Activated naive CD8-positive, alpha-beta T cell (primary cell): ENCODE measurements around the gene PIGU.
"Not testable (repeated sequence)": the region's sequence is repeated elsewhere in the genome, so short reads cannot be mapped to it uniquely, and the experiment has no call there.

ENCODE experiments used
- H3K27ac Mint-ChIP-seq: one replicate; pipeline ENCODE4 v1.8.0; 2021; ENCODE audit warnings: mixed read lengths
- H3K27me3 Mint-ChIP-seq: one replicate; pipeline ENCODE4 v1.8.0; 2021; ENCODE audit warnings: mixed read lengths
- H3K36me3 Mint-ChIP-seq: one replicate; pipeline ENCODE4 v1.8.0; 2021; ENCODE audit warnings: mixed read lengths
- H3K4me1 Mint-ChIP-seq: one replicate; pipeline ENCODE4 v1.8.0; 2021; ENCODE audit warnings: low read depth, mixed read lengths
- H3K4me3 Mint-ChIP-seq: one replicate; pipeline ENCODE4 v1.8.0; 2021; ENCODE audit warnings: mild to moderate bottlenecking, mixed read lengths
- H3K9me3 Mint-ChIP-seq: one replicate; pipeline ENCODE4 v1.8.0; 2021; ENCODE audit warnings: low read depth, mixed read lengths

The PIGU gene, protein sequence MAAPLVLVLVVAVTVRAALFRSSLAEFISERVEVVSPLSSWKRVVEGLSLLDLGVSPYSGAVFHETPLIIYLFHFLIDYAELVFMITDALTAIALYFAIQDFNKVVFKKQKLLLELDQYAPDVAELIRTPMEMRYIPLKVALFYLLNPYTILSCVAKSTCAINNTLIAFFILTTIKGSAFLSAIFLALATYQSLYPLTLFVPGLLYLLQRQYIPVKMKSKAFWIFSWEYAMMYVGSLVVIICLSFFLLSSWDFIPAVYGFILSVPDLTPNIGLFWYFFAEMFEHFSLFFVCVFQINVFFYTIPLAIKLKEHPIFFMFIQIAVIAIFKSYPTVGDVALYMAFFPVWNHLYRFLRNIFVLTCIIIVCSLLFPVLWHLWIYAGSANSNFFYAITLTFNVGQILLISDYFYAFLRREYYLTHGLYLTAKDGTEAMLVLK

DNA sequence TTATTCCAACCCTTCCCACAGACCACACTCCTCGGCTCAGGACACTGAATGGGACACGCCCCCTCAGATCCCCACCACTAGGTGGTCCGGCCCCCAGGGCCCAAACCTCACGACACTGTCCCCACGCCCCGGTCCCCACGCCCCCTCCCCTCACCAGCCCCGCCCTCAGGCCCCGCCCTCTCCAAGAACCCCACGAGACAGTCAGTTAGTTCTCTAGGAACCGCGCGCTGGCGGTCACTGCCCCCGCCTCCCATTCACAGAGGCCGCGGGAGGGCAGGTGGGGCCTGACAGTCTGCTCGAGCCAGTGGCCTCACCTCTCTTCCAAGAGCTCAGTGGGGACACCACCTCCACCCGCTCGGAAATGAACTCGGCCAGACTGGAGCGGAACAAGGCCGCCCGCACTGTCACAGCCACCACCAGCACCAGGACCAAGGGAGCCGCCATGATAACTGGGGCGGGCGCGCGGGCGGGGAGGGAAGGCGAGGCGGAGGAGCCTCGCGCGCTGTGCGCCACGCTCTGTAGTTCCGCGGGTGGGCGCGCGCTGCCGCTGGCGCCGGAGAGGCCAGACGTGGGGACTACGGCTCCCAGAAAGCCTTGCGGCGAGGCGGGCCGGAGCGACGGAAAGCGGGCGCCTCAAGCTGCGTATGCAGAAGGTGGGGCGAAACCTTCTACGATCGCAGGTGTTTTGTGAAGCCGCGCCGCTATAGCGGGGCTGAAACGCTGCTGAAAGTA, at the start of gene PIGU:
Gene PIGU (minus strand): TSS at position 451 of the 732 bp plus-strand sequence. CDS start 7 bp downstream, at position 444.
- peak within 1 kb of the TSS; percentile 97 for H3K4me3 Mint-ChIP-seq
- no peaks in the 10 kb centered on the region for H3K27me3 Mint-ChIP-seq
- peak within 1 kb of the TSS; percentile 97 for H3K27ac Mint-ChIP-seq
- H3K36me3 Mint-ChIP-seq: peaks cover 5% of the 10 kb centered on the region
- no peaks in the 10 kb centered on the region for H3K9me3 Mint-ChIP-seq
- H3K4me1 Mint-ChIP-seq: peaks cover 13% of the 10 kb centered on the region

GRCh38 chr20:34724172-34724571, 47.3 kb upstream of the PIGU start:
- no peaks in the 10 kb centered on the region for H3K27me3 Mint-ChIP-seq
- no peak overlapping the region for H3K4me3 Mint-ChIP-seq
- H3K9me3 Mint-ChIP-seq: no peaks in the 10 kb centered on the region
- peaks cover 13% of the 10 kb centered on the region for H3K36me3 Mint-ChIP-seq
- H3K27ac Mint-ChIP-seq: no peak overlapping the region
- no peaks in the 10 kb centered on the region for H3K4me1 Mint-ChIP-seq

GRCh38 chr20:34722560-34722959, 45.7 kb upstream of the PIGU start:
- not testable (repeated sequence) for H3K4me1 Mint-ChIP-seq, H3K4me3 Mint-ChIP-seq, H3K9me3 Mint-ChIP-seq, H3K27ac Mint-ChIP-seq, H3K27me3 Mint-ChIP-seq
- peaks cover 13% of the 10 kb centered on the region for H3K36me3 Mint-ChIP-seq

GRCh38 chr20:34720266-34720665, 43.4 kb upstream of the PIGU start:
- no peaks in the 10 kb centered on the region for H3K27me3 Mint-ChIP-seq

GRCh38 chr20:34719242-34720017, 42.5 kb upstream of the PIGU start:
- not testable (repeated sequence) for H3K27me3 Mint-ChIP-seq, H3K4me1 Mint-ChIP-seq, H3K27ac Mint-ChIP-seq, H3K9me3 Mint-ChIP-seq, H3K4me3 Mint-ChIP-seq, H3K36me3 Mint-ChIP-seq

More at GRCh38 chr20:34720266-34720665, 43.4 kb upstream of the PIGU start:
- peaks cover 2% of the 10 kb centered on the region for H3K36me3 Mint-ChIP-seq
- H3K27ac Mint-ChIP-seq: no peak overlapping the region
- H3K9me3 Mint-ChIP-seq: no peaks in the 10 kb centered on the region
- H3K4me1 Mint-ChIP-seq: no peaks in the 10 kb centered on the region
- H3K4me3 Mint-ChIP-seq: no peak overlapping the region

DNA sequence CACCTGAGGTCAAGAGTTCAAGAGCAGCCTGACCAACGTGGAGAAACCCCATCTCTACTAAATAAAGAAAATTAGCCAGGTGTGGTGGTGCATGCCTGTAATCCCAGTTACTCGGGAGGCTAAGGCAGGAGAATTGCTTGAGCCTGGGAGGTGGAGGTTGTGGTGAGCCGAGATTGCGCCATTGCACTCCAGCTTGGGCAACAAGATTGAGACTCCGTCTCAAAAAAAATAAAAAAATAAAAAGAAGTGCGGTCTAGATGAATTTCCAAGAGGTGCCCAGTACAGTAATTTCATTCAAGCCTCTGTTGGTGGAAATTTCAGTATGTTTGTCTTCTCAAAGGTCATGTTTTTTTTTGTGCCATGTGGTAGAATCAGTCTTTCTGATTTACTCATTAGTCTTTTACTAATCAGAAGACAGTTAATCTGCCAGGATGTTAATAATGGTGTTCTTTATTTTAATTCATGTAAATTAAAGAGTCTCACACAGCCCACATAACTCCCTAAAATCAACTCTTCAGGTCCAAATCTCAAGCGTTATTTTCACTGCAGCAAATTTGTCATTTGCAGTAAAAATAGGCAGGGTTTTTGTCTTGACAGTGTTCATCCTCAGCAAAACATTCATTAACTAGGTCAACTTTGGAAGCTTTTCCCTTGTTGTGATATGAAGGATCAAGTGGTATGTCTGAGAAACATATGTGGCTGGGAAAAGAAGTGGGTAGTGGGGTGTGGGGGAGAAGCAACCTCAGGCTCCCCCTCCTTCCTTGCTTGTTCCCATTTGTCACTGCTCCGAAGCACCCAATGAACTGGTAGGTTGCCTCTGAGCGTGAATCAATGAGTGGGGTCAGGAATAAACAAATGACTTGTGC, 40.6 kb upstream of the PIGU start:
- H3K27ac Mint-ChIP-seq: no peak overlapping the region
- no peaks in the 10 kb centered on the region for H3K27me3 Mint-ChIP-seq
- H3K36me3 Mint-ChIP-seq: no peaks in the 10 kb centered on the region
- H3K4me1 Mint-ChIP-seq: peaks cover 9% of the 10 kb centered on the region
- no peak overlapping the region for H3K4me3 Mint-ChIP-seq
- no peaks in the 10 kb centered on the region for H3K9me3 Mint-ChIP-seq

GRCh38 chr20:34716921-34717229, 40.0 kb upstream of the PIGU start:
- Mint-ChIP-seq H3K9me3 (no peaks in the 10 kb centered on the region), H3K27me3 (no peaks in the 10 kb centered on the region), H3K4me3 (no peak overlapping the region), H3K27ac (no peak overlapping the region), H3K36me3 (no peaks in the 10 kb centered on the region), H3K4me1 (peaks cover 9% of the 10 kb centered on the region)

DNA sequence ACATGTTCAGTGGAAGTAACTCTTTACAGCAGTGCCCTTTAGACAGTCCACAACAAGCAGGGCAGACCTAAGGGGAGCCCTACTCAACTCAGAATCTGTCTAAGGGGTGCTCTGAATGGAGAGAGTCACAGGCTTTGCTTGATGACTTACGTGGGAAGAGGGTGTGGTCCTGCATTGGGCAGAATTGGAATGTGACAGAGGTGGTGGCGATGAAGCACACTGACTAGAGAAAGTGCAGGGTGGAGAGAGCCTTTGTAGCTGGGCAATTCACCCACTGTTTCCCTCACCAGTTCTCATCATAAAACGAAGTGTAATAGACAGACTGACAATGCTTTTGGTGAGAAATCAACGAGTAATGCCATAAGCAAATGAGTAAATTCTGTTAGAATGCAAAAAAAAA, 38.5 kb upstream of the PIGU start:
- Mint-ChIP-seq H3K9me3 (no peaks in the 10 kb centered on the region), H3K27ac (no peak overlapping the region), H3K36me3 (no peaks in the 10 kb centered on the region), H3K4me3 (no peak overlapping the region), H3K27me3 (no peaks in the 10 kb centered on the region), H3K4me1 (peaks cover 13% of the 10 kb centered on the region)

DNA sequence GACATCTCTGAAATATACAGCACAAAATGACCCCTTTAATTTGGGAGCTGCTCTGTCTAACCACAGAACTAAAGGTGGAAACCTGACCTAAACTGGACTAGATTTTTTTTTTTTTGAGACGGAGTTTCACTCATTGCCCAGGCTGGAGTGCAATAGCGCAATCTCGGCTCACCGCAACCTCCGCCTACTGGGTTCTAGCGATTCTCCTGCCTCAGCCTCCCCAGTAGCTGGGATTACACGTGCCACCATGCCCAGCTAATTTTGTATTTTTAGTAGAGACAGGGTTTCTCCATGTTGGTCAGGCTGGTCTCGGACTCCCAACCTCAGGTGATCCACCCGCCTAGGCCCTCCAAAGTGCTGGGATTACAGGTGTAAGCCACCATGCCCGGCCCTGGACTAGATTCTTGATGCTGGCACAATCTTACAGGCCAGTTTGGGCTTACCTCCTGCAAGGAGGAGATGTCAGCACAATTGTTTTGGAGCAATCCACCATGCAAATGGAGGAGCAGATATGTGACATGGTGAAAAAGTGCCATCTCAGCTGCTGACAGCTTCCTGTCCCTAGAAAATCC, 37.1 kb upstream of the PIGU start:
- H3K36me3 Mint-ChIP-seq, H3K27ac Mint-ChIP-seq, H3K4me3 Mint-ChIP-seq, H3K9me3 Mint-ChIP-seq, H3K27me3 Mint-ChIP-seq: not testable (repeated sequence)
- H3K4me1 Mint-ChIP-seq: peaks cover 15% of the 10 kb centered on the region

GRCh38 chr20:34713194-34713943, 36.5 kb upstream of the PIGU start:
- peak overlapping the region; percentile 41 for H3K27ac Mint-ChIP-seq
- peaks cover 19% of the 10 kb centered on the region for H3K4me1 Mint-ChIP-seq
- no peaks in the 10 kb centered on the region for H3K9me3 Mint-ChIP-seq
- no peaks in the 10 kb centered on the region for H3K27me3 Mint-ChIP-seq
- H3K36me3 Mint-ChIP-seq: no peaks in the 10 kb centered on the region
- no peak overlapping the region for H3K4me3 Mint-ChIP-seq

DNA sequence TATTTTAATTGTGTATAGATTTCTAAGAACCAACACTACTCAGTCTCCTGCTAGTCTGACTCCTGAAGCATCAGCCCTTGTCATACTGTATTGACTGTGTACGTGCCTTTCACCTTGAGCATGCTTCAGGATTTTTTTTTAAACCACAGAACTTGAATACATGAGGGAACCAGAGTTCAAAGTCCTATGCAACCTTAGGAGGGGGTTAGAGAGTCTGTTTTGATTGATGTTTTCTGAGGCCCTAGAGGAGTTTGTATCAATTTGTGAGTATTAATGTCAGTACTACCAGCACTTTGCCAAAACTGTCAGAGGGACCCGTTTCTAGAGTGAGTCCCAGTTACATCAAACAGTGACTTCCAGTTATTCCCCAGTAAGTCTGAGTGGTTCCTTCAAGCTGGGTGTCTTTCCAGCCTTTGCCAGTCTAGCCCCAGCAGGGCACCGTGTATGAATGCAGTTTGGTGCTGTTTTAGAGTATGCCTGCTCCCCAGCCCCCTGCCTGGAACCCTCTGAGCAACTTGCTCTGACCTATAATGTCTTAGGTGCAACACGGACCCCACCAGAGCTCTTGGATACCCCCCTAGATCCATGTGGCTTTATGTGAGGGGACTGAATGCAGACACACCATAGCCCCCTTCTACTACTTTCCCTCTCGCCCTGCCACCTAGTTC, 35.8 kb upstream of the PIGU start:
- Mint-ChIP-seq H3K4me1 (peaks cover 23% of the 10 kb centered on the region), H3K9me3 (no peaks in the 10 kb centered on the region), H3K27ac (no peak overlapping the region), H3K4me3 (no peak overlapping the region), H3K36me3 (no peaks in the 10 kb centered on the region), H3K27me3 (no peaks in the 10 kb centered on the region)

- H3K4me1 Mint-ChIP-seq: peaks cover 23% of the 10 kb centered on the region
- H3K4me3 Mint-ChIP-seq: no peak overlapping the region
- H3K27ac Mint-ChIP-seq: no peak overlapping the region
- H3K27me3 Mint-ChIP-seq: no peaks in the 10 kb centered on the region
- H3K36me3 Mint-ChIP-seq: no peaks in the 10 kb centered on the region
- H3K9me3 Mint-ChIP-seq: no peaks in the 10 kb centered on the region
Measured at GRCh38 chr20:34711813-34712430, 35.0 kb upstream of the PIGU start.
